Neural progenitor cell (in vitro differentiated cells): ENCODE data around the gene SCMH1.

Experiments used
- CTCF ChIP-seq: fragments of 200-600 bp; sonication (generic); IDR thresholded peaks from 2 replicates; pipeline ENCODE4 v1.5.1; 2017; ENCODE audit warnings: antibody characterized with exemption, mild to moderate bottlenecking
- EZH2 ChIP-seq: fragments of 200-600 bp; sonication (generic); IDR thresholded peaks from 2 replicates; pipeline ENCODE4 v1.6.1; 2017; ENCODE audit warnings: antibody characterized with exemption, mild to moderate bottlenecking, moderate library complexity
- EZH2phosphoT487 ChIP-seq: fragments of 200-600 bp; sonication (generic); IDR thresholded peaks from 2 replicates; pipeline ENCODE4 v1.6.1; 2017; ENCODE audit warnings: antibody characterized with exemption

GRCh38 chr1:41158147-41158875 is 83.8 kb downstream of the SCMH1 start:
- no peak for TF ChIP-seq EZH2phosphoT487
- TF ChIP-seq CTCF, result no peak
- no peak for TF ChIP-seq EZH2
